IMR-90 (cell line): ENCODE measurements around the gene C1orf74. TPM values are rescaled to one million over a fixed set of nuclear protein-coding genes. Genes with fewer than 3 reads are reported as not detected.

Source experiments
- ATAC-seq: fragments of 200-7000 bp; cut with Tn5 transposase; 2 replicates; pipeline ENCODE4 v1.9.1; 2020; ENCODE audit warnings: low read depth, mild to moderate bottlenecking, moderate library complexity
- BruUV-seq: library from RNA; stranded (reverse); fragments of 400-500 nt; replicated peaks from 2 replicates; lab custom pipeline; 2021; lab: Mats Ljungman, UMichigan
- CTCF ChIA-PET: fragments of 300-600 bp; formaldehyde crosslinking; extraction: SDS; loops from one replicate; lab custom pipeline; 2021; ENCODE audit warnings: antibody characterized with exemption; lab: Yijun Ruan, JAX
- POLR2A ChIA-PET: fragments of 300-600 bp; sonication (Branson Sonifier 250); formaldehyde crosslinking; loops from one replicate; lab custom pipeline; 2022; ENCODE audit warnings: antibody characterized with exemption; ENCODE audit not compliant: unreplicated experiment; lab: Charles Lee
- DNase-seq: peaks from one replicate; pipeline ENCODE4 v3.0.0; 2013
- H2AFZ ChIP-seq: replicated peaks from 2 replicates; pipeline ENCODE3; 2013; ENCODE audit warnings: low read length, mild to moderate bottlenecking; ENCODE audit not compliant: poor library complexity
- H2AK5ac ChIP-seq: 2 replicates; pipeline ENCODE4 v1.6.1; 2013; ENCODE audit warnings: low read depth, low read length, inconsistent platforms
- H2AK9ac ChIP-seq: replicated peaks from 2 replicates; pipeline ENCODE3; 2013; ENCODE audit warnings: mild to moderate bottlenecking, low read depth, low read length, moderate library complexity; ENCODE audit not compliant: poor library complexity
- H2BK120ac ChIP-seq: 2 replicates; pipeline ENCODE4 v1.6.1; 2013; ENCODE audit warnings: low read depth, low read length, inconsistent platforms
- H2BK15ac ChIP-seq: 3 replicates; pipeline ENCODE4 v1.6.1; 2013; ENCODE audit warnings: low read depth, low read length, inconsistent platforms
- H2BK20ac ChIP-seq: 2 replicates; pipeline ENCODE4 v1.6.1; 2013; ENCODE audit warnings: low read depth, mild to moderate bottlenecking, inconsistent platforms, low read length, moderate library complexity
- H2BK5ac ChIP-seq: 2 replicates; pipeline ENCODE4 v1.6.1; 2013; ENCODE audit warnings: mild to moderate bottlenecking, low read depth, low read length, inconsistent platforms; ENCODE audit not compliant: poor library complexity, severe bottlenecking
- H3K14ac ChIP-seq: replicated peaks from 2 replicates; pipeline ENCODE4 v1.6.1; 2013; ENCODE audit warnings: low read depth, low read length, inconsistent platforms
- H3K18ac ChIP-seq: 2 replicates; pipeline ENCODE4 v1.6.1; 2013; ENCODE audit warnings: low read depth, low read length, control low read depth
- H3K23ac ChIP-seq: 2 replicates; pipeline ENCODE4 v1.6.1; 2013; ENCODE audit warnings: low read depth, low read length, inconsistent platforms
- H3K27ac ChIP-seq: 2 replicates; pipeline ENCODE4 v1.5.1; 2013; ENCODE audit warnings: mild to moderate bottlenecking, control low read depth, low read length; ENCODE audit not compliant: insufficient read depth
- H3K27me3 ChIP-seq: 2 replicates; pipeline ENCODE4 v1.6.1; 2013; ENCODE audit warnings: low read length; ENCODE audit not compliant: control insufficient read depth, insufficient read depth
- H3K36me3 ChIP-seq: 2 replicates; pipeline ENCODE4 v1.6.1; 2013; ENCODE audit warnings: low read length, mixed read lengths; ENCODE audit not compliant: control insufficient read depth, insufficient read depth
- H3K4ac ChIP-seq: 2 replicates; pipeline ENCODE4 v1.6.1; 2013; ENCODE audit warnings: low read depth, low read length, inconsistent platforms
- H3K4me1 ChIP-seq: 2 replicates; pipeline ENCODE4 v1.6.1; 2013; ENCODE audit warnings: low read length, mixed read lengths; ENCODE audit not compliant: control insufficient read depth, insufficient read depth
- H3K4me2 ChIP-seq: 2 replicates; pipeline ENCODE4 v1.6.1; 2013; ENCODE audit warnings: low read depth, mild to moderate bottlenecking, control low read depth, low read length, moderate library complexity
- H3K4me3 ChIP-seq: 2 replicates; pipeline ENCODE4 v1.5.1; 2013; ENCODE audit warnings: low read depth, mild to moderate bottlenecking, control low read depth, low read length, moderate library complexity; ENCODE audit not compliant: insufficient read depth
- H3K56ac ChIP-seq: 2 replicates; pipeline ENCODE4 v1.6.1; 2013; ENCODE audit warnings: low read length, inconsistent platforms; ENCODE audit not compliant: insufficient read depth; ENCODE audit errors: extremely low read depth
- H3K79me1 ChIP-seq, 2 experiments: 2 replicates each; pipeline ENCODE4 v1.6.1; 2013; ENCODE audit warnings: low read length in 2 of 2, inconsistent platforms in 1 of 2, low read depth in 1 of 2
- H3K9ac ChIP-seq: 2 replicates; pipeline ENCODE4 v1.6.1; 2013; ENCODE audit warnings: low read depth, low read length, control low read depth
- H3K9me1 ChIP-seq: 2 replicates; pipeline ENCODE4 v1.6.1; 2013; ENCODE audit warnings: low read length, inconsistent platforms; ENCODE audit not compliant: insufficient read depth
- H3K9me3 ChIP-seq: 2 replicates; pipeline ENCODE4 v1.6.1; 2013; ENCODE audit warnings: low read length; ENCODE audit not compliant: control insufficient read depth, insufficient read depth
- H4K20me1 ChIP-seq: 2 replicates; pipeline ENCODE4 v1.6.1; 2013; ENCODE audit warnings: low read length, inconsistent platforms; ENCODE audit not compliant: insufficient read depth
- H4K5ac ChIP-seq: 2 replicates; pipeline ENCODE4 v1.6.1; 2013; ENCODE audit warnings: mild to moderate bottlenecking, low read depth, low read length, control low read depth
- H4K8ac ChIP-seq, 2 experiments: 2 replicates each; pipeline ENCODE4 v1.6.1; 2013; ENCODE audit warnings: low read depth in 2 of 2, low read length in 2 of 2, control low read depth in 1 of 2, inconsistent platforms in 1 of 2
- H4K91ac ChIP-seq: 2 replicates; pipeline ENCODE4 v1.6.1; 2013; ENCODE audit warnings: low read depth, low read length, inconsistent platforms; ENCODE audit not compliant: insufficient read depth
- CEBPB ChIP-seq: IDR thresholded peaks from 2 replicates; pipeline ENCODE4 v1.6.1; 2012; ENCODE audit warnings: low read depth, low read length, improper control_type of control experiment
- CTCF ChIP-seq: conservative IDR thresholded peaks from 2 replicates; pipeline ENCODE4 v1.5.1; 2012; ENCODE audit warnings: mild to moderate bottlenecking, low read depth, low read length, improper control_type of control experiment
- ELK1 ChIP-seq: fragments of 150-350 bp; IDR thresholded peaks from 2 replicates; pipeline ENCODE4 v1.6.1; 2016; ENCODE audit warnings: low read depth, mild to moderate bottlenecking, low read length, moderate library complexity, borderline replicate concordance
- FOS ChIP-seq: fragments of 150-350 bp; IDR thresholded peaks from 2 replicates; pipeline ENCODE4 v1.6.1; 2016; ENCODE audit warnings: low read depth, low read length
- MAFK ChIP-seq: IDR thresholded peaks from 2 replicates; pipeline ENCODE4 v1.6.1; 2012; ENCODE audit warnings: low read depth, low read length, improper control_type of control experiment
- MAZ ChIP-seq: IDR thresholded peaks from 2 replicates; pipeline ENCODE4 v1.6.1; 2012; ENCODE audit warnings: low read depth, mild to moderate bottlenecking, low read length, improper control_type of control experiment, moderate library complexity, borderline replicate concordance
- NFE2L2 ChIP-seq: fragments of 150-350 bp; IDR thresholded peaks from 2 replicates; pipeline ENCODE4 v1.6.1; 2016; ENCODE audit warnings: low read depth, mild to moderate bottlenecking, low read length
- POLR2A ChIP-seq: IDR thresholded peaks from 2 replicates; pipeline ENCODE4 v1.6.1; 2012; ENCODE audit warnings: mild to moderate bottlenecking, low read depth, low read length
- RFX5 ChIP-seq: IDR thresholded peaks from 2 replicates; pipeline ENCODE4 v1.8.0; 2012; ENCODE audit warnings: low read depth, mild to moderate bottlenecking, low read length, moderate library complexity
- SMC3 ChIP-seq: fragments of 150-350 bp; IDR thresholded peaks from 2 replicates; pipeline ENCODE4 v1.6.1; 2016; ENCODE audit warnings: low read depth, mild to moderate bottlenecking, antibody characterized with exemption, low read length, moderate library complexity
- USF2 ChIP-seq: fragments of 150-350 bp; IDR thresholded peaks from 2 replicates; pipeline ENCODE4 v1.6.1; 2017; ENCODE audit warnings: mild to moderate bottlenecking, antibody characterized with exemption, low read length, low read depth
- WGBS, 2 experiments: methylation state at CpG; one replicate each; pipeline versions ENCODE4 v1.1.5 to v1.1.7; 2013; ENCODE audit warnings: missing lambda C conversion rate in 2 of 2; ENCODE audit not compliant: insufficient read length in 1 of 2; ENCODE audit errors: extremely low coverage in 2 of 2; 5-methylcytosine and 5-hydroxymethylcytosine counted together
- dilution Hi-C: fragments of 300-500 bp; cut with HindIII; formaldehyde crosslinking; loops from one replicate; pipeline ENCODE4 v1.14.3; 2018; ENCODE audit warnings: low sequenced_read_pairs; ENCODE audit not compliant: unreplicated experiment
- in situ Hi-C: fragments of 300-500 bp; cut with MboI; formaldehyde crosslinking; loops from 3 replicates; pipeline ENCODE4 v1.14.3; 2019; ENCODE audit warnings: low sequenced_read_pairs, inconsistent platforms, mixed read lengths
- intact Hi-C: fragments of 100-400 bp; cut with micrococcal nuclease; formaldehyde crosslinking; loops from 2 replicates; pipeline ENCODE4 v1.10.0; 2022
- polyA plus RNA-seq, 3 experiments: library from polyadenylated mRNA; depleted of rRNA; stranded (reverse); fragments of >200 nt; gene quantifications; 2 replicates each; pipeline ENCODE4 v1.2.3, GENCODE V29; 2012; ENCODE audit warnings: low replicate concordance in 1 of 3
- total RNA-seq: library from RNA; depleted of rRNA; stranded (reverse); fragments of >200 nt; gene quantifications from 2 replicates; pipeline ENCODE4 v1.2.3, GENCODE V29; 2012

The C1orf74 gene
- total and polyA plus RNA-seq, 2 of the 4 experiments (the other 2 are of a cell fraction) = 1.1 to 4.3 TPM

DNA sequence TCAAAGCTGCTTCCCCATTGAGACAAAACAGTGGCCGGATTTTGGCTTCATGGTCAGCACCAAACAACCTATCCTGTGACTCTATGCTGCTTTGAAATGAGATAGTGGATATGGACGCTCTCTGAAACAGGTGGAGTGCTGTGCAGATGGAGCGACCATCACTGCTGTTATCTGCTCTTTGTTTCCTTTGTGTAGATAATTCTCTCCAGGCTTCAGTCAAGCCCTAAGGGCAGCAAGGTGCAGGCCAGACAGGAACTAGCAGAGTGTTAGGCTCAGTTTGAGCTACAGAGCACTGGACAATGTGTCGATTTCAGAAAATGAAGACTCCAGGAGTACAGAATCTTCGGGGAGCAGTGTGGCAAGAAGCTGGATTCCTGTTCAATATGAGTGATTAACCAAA is 26.4 kb upstream of the C1orf74 start:
- Histone ChIP-seq H3K79me1 (no peaks in the 10 kb centered on the region), H4K91ac (no peak overlapping the region), H3K4me3 (no peak overlapping the region), H3K4me2 (no peak overlapping the region), H2AK9ac (no peak overlapping the region), H3K56ac (no peak overlapping the region), H3K18ac (no peak overlapping the region), H3K9me3 (no peaks in the 10 kb centered on the region), H2BK15ac (no peak overlapping the region), H2BK5ac (no peak overlapping the region), H4K20me1 (no peaks in the 10 kb centered on the region), H2BK20ac (no peak overlapping the region), H3K4ac (no peak overlapping the region), H3K9ac (no peak overlapping the region), H3K23ac (no peak overlapping the region), H3K27me3 (no peaks in the 10 kb centered on the region), H2BK120ac (no peak overlapping the region), H3K27ac (no peak overlapping the region), H3K9me1 (peaks cover 3% of the 10 kb centered on the region; the same call in 1 of the 2 replicates), H4K8ac (no peak overlapping the region), H3K4me1 (peaks cover 5% of the 10 kb centered on the region; the same call in 1 of the 2 replicates), H3K36me3 (no peaks in the 10 kb centered on the region), H3K14ac (no peak overlapping the region), H2AK5ac (no peak overlapping the region), H4K5ac (no peak overlapping the region), H2AFZ (no peak overlapping the region)
- in situ Hi-C loops = no loop called here
- 80% methylated on average over 1 of the region's 5 CpGs; no CpG with 5 or more reads in 1 of the 2 experiments for WGBS, 2 experiments
- intact Hi-C loops = no loop called here
- dilution Hi-C loops = loop anchor here (25.0 kb wide), 1 partner anchor 177 kb away; no protein-coding TSS in a partner anchor
- ChIA-PET CTCF (interaction anchor here (0.6 to 1.4 kb wide), 2 partner anchors 13 to 73 kb away, joined by 4 to 8 read pairs; no protein-coding TSS in a partner anchor), POLR2A (no interaction called here)
- TF ChIP-seq NFE2L2 (no peak), RFX5 (no peak), USF2 (no peak), MAFK (no peak), FOS (no peak), SMC3 (no peak), ELK1 (no peak), MAZ (no peak), CEBPB (no peak), CTCF (no peak), POLR2A (no peak)
- ATAC-seq (no peak), DNase-seq (no peak)
- BruUV-seq = no TSS peak
